Keratinocyte (primary cell): ENCODE results near the gene RAB12. TPM values are rescaled to one million over a fixed set of nuclear protein-coding genes. Genes with fewer than 3 reads are reported as not detected.

Source experiments
- DNase-seq: peaks from one replicate; pipeline ENCODE4 v3.0.0-alpha.2; 2011; ENCODE audit warnings: low read depth, missing footprints, low spot score
- FAIRE-seq: peaks from 2 replicates; lab custom pipeline; 2011; peaks lifted over from hg19 to GRCh38; lab: Jason Lieb, UNC
- H2AFZ ChIP-seq: 2 replicates; pipeline ENCODE4 v1.6.0; 2012; ENCODE audit warnings: low read length, control low read depth, inconsistent platforms; ENCODE audit not compliant: control insufficient read depth
- H3K27ac ChIP-seq: 2 replicates; pipeline ENCODE4 v1.5.1; 2011; ENCODE audit warnings: low read length; ENCODE audit not compliant: control insufficient read depth, insufficient read depth
- H3K27me3 ChIP-seq: 3 replicates; pipeline ENCODE4 v1.6.0; 2011; ENCODE audit warnings: low read length; ENCODE audit not compliant: control insufficient read depth, insufficient read depth; ENCODE audit errors: extremely low read depth
- H3K36me3 ChIP-seq, 2 experiments: 2 replicates in 1 of 2; 3 replicates in 1 of 2; pipeline ENCODE4 v1.5.1; 2011; ENCODE audit warnings: low read length in 2 of 2, mild to moderate bottlenecking in 1 of 2; ENCODE audit not compliant: control insufficient read depth in 2 of 2, insufficient read depth in 2 of 2; ENCODE audit errors: extremely low read depth in 1 of 2
- H3K4me1 ChIP-seq: 3 replicates; pipeline ENCODE4 v1.5.1; 2011; ENCODE audit warnings: low read length; ENCODE audit not compliant: control insufficient read depth, insufficient read depth; ENCODE audit errors: extremely low read depth
- H3K4me2 ChIP-seq: 3 replicates; pipeline ENCODE4 v1.6.0; 2011; ENCODE audit warnings: low read depth, low read length; ENCODE audit not compliant: control insufficient read depth, insufficient read depth; ENCODE audit errors: extremely low read depth
- H3K4me3 ChIP-seq, 3 experiments: fragments of 200-600 bp in 1 of 3; sonication (generic) in 1 of 3; 2 replicates in 2 of 3; 3 replicates in 1 of 3; pipeline ENCODE4 v1.5.1; 2011 to 2016; ENCODE audit warnings: low read length in 3 of 3, mild to moderate bottlenecking in 3 of 3, control low read depth in 2 of 3, inconsistent platforms in 1 of 3, low read depth in 1 of 3, mixed read lengths in 1 of 3, mixed run types in 1 of 3, moderate library complexity in 1 of 3; ENCODE audit not compliant: control insufficient read depth in 2 of 3, insufficient read depth in 2 of 3; ENCODE audit errors: extremely low read depth in 1 of 3
- H3K79me2 ChIP-seq: 2 replicates; pipeline ENCODE4 v1.6.0; 2012; ENCODE audit warnings: low read length; ENCODE audit not compliant: control insufficient read depth, insufficient read depth
- H3K9ac ChIP-seq: 3 replicates; pipeline ENCODE4 v1.6.0; 2011; ENCODE audit warnings: low read length; ENCODE audit not compliant: control insufficient read depth, insufficient read depth; ENCODE audit errors: extremely low read depth
- H3K9me1 ChIP-seq: 3 replicates; pipeline ENCODE4 v1.6.0; 2011; ENCODE audit warnings: low read length; ENCODE audit not compliant: control insufficient read depth, insufficient read depth; ENCODE audit errors: extremely low read depth
- H3K9me3 ChIP-seq: 2 replicates; pipeline ENCODE4 v1.5.1; 2012; ENCODE audit warnings: low read depth, low read length; ENCODE audit not compliant: control insufficient read depth
- H4K20me1 ChIP-seq: 3 replicates; pipeline ENCODE4 v1.6.0; 2011; ENCODE audit warnings: low read length; ENCODE audit not compliant: control insufficient read depth, insufficient read depth; ENCODE audit errors: extremely low read depth
- EZH2 ChIP-seq: IDR thresholded peaks from one replicate; pipeline ENCODE4 v1.6.1; 2012; ENCODE audit warnings: inconsistent platforms, mild to moderate bottlenecking, low read length, moderate library complexity
- dilution Hi-C: fragments of 300-500 bp; cut with MboI; formaldehyde crosslinking; loops from one replicate; pipeline ENCODE4 v1.7.0; 2020; ENCODE audit warnings: low sequenced_read_pairs; ENCODE audit not compliant: extremely low pct_ligation_motif_present
- polyA plus RNA-seq, 5 experiments: library from polyadenylated mRNA; depleted of rRNA in 3 of 5; stranded (reverse) in 3 of 5; stranded (forward) in 1 of 5; unstranded in 1 of 5; fragments of >200 nt; gene quantifications; 1 replicate in 1 of 5; 2 replicates in 3 of 5; 3 replicates in 1 of 5; pipeline versions ENCODE4 v1.2.1 to v1.2.3, GENCODE V29; 2011 to 2012; ENCODE audit warnings: missing spikeins in 2 of 5, low read depth in 1 of 5, low replicate concordance in 1 of 5
- TF ChIP-seq, protein P1 (sequence below), 3 experiments: IDR thresholded peaks in 1 of 3; conservative IDR thresholded peaks in 1 of 3; optimal IDR thresholded peaks in 1 of 3; 2 replicates in 2 of 3; 3 replicates in 1 of 3; pipeline versions ENCODE3 to v1.5.1; 2011; ENCODE audit warnings: low read length in 3 of 3, mild to moderate bottlenecking in 3 of 3, moderate library complexity in 2 of 3, control low read depth in 1 of 3, inconsistent platforms in 1 of 3; ENCODE audit not compliant: insufficient read depth in 2 of 3; ENCODE audit errors: extremely low read depth in 1 of 3

The RAB12 gene
- polyA plus RNA-seq, 1 donor (not counting 4 experiments of a cell fraction or from before 2014, with no cell fraction given): 46.4 TPM

DNA sequence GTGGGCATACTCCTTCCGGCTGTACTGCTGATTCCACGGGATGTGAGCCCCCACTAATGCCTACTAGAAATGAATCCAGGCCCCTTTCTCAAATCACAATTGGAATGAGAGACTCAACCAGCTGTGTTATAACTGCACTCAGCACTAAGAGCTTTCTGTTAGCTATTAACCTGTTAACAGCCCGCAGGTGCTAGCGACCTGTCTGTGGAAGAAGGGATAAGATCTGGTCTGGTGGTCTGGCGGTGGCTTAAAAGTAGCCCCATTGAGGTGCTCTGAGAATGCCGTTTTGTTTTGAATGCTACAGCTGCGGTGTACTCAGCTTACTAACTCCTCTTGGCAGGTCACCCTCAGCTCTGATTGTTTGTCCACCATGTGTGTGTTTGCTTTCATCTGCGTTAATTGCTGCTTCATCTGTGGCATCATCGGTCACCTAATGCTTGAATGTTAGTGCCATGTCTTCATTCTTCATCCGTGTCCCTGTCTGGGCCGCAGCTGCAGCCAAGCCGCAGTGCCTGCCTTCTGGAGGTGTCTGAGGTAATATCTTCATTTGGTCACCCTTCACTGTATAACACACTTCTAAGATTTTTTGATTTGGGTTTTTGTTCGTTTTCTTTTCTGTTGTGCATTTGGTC lies 16.3 kb downstream of the RAB12 start:
- H3K9me3 ChIP-seq: no peaks in the 10 kb centered on the region
- no peak overlapping the region for H3K4me2 ChIP-seq
- no peak for TF ChIP-seq EZH2
- TF ChIP-seq, protein P1, sequence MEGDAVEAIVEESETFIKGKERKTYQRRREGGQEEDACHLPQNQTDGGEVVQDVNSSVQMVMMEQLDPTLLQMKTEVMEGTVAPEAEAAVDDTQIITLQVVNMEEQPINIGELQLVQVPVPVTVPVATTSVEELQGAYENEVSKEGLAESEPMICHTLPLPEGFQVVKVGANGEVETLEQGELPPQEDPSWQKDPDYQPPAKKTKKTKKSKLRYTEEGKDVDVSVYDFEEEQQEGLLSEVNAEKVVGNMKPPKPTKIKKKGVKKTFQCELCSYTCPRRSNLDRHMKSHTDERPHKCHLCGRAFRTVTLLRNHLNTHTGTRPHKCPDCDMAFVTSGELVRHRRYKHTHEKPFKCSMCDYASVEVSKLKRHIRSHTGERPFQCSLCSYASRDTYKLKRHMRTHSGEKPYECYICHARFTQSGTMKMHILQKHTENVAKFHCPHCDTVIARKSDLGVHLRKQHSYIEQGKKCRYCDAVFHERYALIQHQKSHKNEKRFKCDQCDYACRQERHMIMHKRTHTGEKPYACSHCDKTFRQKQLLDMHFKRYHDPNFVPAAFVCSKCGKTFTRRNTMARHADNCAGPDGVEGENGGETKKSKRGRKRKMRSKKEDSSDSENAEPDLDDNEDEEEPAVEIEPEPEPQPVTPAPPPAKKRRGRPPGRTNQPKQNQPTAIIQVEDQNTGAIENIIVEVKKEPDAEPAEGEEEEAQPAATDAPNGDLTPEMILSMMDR (optimal IDR thresholded peaks at IDR 0.05 in 1 of 3, IDR thresholded peaks at IDR 0.05 in 1 of 3, conservative IDR thresholded peaks at IDR 0.05 in 1 of 3; ENCODE audit: extremely low read depth in 1 of 3, insufficient read depth in 2 of 3, low read length in 3 of 3): no peak
- no peak for DNase-seq
- no peaks in the 10 kb centered on the region for H3K9me1 ChIP-seq
- no peak overlapping the region for H3K9ac ChIP-seq
- H3K4me3 ChIP-seq: no peak overlapping the region
- no peak overlapping the region for H3K27ac ChIP-seq
- peaks cover 16 to 27% of the 10 kb centered on the region in 2 experiments for H3K36me3 ChIP-seq
- peaks cover 81% of the 10 kb centered on the region for H3K79me2 ChIP-seq
- no peak overlapping the region for H2AFZ ChIP-seq
- dilution Hi-C loops: no loop called here
- peaks cover 3% of the 10 kb centered on the region for H4K20me1 ChIP-seq
- no peaks in the 10 kb centered on the region for H3K27me3 ChIP-seq
- no peak for FAIRE-seq
- peaks cover 3% of the 10 kb centered on the region for H3K4me1 ChIP-seq

- Histone ChIP-seq H3K9me3 (no peaks in the 10 kb centered on the region), H3K4me1 (peaks cover 3% of the 10 kb centered on the region), H4K20me1 (peaks cover 3% of the 10 kb centered on the region), H3K27me3 (no peaks in the 10 kb centered on the region), H3K27ac (no peak overlapping the region), H3K79me2 (peaks cover 80% of the 10 kb centered on the region), H2AFZ (no peak overlapping the region), H3K36me3 (peaks cover 16 to 24% of the 10 kb centered on the region in 2 experiments), H3K4me2 (no peak overlapping the region), H3K9ac (no peak overlapping the region), H3K4me3 (no peak overlapping the region), H3K9me1 (peaks cover 2% of the 10 kb centered on the region)
- dilution Hi-C loops: no loop called here
- DNase-seq: no peak
- TF ChIP-seq, protein P1 (optimal IDR thresholded peaks at IDR 0.05 in 1 of 3, IDR thresholded peaks at IDR 0.05 in 1 of 3, conservative IDR thresholded peaks at IDR 0.05 in 1 of 3; ENCODE audit: extremely low read depth in 1 of 3, insufficient read depth in 2 of 3, low read length in 3 of 3): no peak
- no peak for TF ChIP-seq EZH2
- FAIRE-seq: no peak
These were observed 17.3 kb downstream of the RAB12 start for GRCh38 chr18:8626414-8627106.
